ENCODE measurements around the gene FST. TPM values are rescaled to one million over a fixed set of nuclear protein-coding genes. Genes with fewer than 3 reads are reported as not detected.

FST gene
- total and polyA plus RNA-seq, 2 of the 13 experiments (the other 11 are each of a cell fraction or from before 2014, with no cell fraction given) = 38.6 to 136 TPM

- no peak for TF ChIP-seq U2AF2 (IDR thresholded peaks at IDR 0.05; ENCODE audit: low read depth, low read length)
- peak; percentile 82 for TF ChIP-seq ZC3H13 (CRISPR knock-in tag; IDR thresholded peaks at IDR 0.05)
- peak in 1 of 2 experiments; percentile 86; a peak in 2 of 4 replicates for TF ChIP-seq KLF16 (CRISPR knock-in tag; IDR thresholded peaks at IDR 0.05)
- TF ChIP-seq, protein P1, sequence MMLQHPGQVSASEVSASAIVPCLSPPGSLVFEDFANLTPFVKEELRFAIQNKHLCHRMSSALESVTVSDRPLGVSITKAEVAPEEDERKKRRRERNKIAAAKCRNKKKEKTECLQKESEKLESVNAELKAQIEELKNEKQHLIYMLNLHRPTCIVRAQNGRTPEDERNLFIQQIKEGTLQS (CRISPR knock-in tag; IDR thresholded peaks at IDR 0.05) = no peak
- no peak for TF ChIP-seq REL (CRISPR knock-in tag; conservative IDR thresholded peaks at IDR 0.05)
- TF ChIP-seq PLRG1 (conservative IDR thresholded peaks at IDR 0.05) = no peak
- no peak for TF ChIP-seq TAF15 (IDR thresholded peaks at IDR 0.05; ENCODE audit: low read depth, low read length, poor library complexity, severe bottlenecking)
- no peak for TF ChIP-seq ZFP41 (CRISPR knock-in tag; IDR thresholded peaks at IDR 0.05; ENCODE audit: borderline replicate concordance)
- TF ChIP-seq, protein P2, sequence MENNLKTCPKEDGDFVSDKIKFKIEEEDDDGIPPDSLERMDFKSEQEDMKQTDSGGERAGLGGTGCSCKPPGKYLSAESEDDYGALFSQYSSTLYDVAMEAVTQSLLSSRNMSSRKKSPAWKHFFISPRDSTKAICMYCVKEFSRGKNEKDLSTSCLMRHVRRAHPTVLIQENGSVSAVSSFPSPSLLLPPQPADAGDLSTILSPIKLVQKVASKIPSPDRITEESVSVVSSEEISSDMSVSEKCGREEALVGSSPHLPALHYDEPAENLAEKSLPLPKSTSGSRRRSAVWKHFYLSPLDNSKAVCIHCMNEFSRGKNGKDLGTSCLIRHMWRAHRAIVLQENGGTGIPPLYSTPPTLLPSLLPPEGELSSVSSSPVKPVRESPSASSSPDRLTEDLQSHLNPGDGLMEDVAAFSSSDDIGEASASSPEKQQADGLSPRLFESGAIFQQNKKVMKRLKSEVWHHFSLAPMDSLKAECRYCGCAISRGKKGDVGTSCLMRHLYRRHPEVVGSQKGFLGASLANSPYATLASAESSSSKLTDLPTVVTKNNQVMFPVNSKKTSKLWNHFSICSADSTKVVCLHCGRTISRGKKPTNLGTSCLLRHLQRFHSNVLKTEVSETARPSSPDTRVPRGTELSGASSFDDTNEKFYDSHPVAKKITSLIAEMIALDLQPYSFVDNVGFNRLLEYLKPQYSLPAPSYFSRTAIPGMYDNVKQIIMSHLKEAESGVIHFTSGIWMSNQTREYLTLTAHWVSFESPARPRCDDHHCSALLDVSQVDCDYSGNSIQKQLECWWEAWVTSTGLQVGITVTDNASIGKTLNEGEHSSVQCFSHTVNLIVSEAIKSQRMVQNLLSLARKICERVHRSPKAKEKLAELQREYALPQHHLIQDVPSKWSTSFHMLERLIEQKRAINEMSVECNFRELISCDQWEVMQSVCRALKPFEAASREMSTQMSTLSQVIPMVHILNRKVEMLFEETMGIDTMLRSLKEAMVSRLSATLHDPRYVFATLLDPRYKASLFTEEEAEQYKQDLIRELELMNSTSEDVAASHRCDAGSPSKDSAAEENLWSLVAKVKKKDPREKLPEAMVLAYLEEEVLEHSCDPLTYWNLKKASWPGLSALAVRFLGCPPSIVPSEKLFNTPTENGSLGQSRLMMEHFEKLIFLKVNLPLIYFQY (CRISPR knock-in tag; IDR thresholded peaks at IDR 0.05; ENCODE audit: borderline replicate concordance) = peak; percentile 32; the same call in 1 of the 2 replicates
- TF ChIP-seq ZNF792 (CRISPR knock-in tag; IDR thresholded peaks at IDR 0.05) = 0 out of 2 replicates have a peak, but pooled peaks have one; percentile 42
- TF ChIP-seq CREBL2 (CRISPR knock-in tag; IDR thresholded peaks at IDR 0.05; ENCODE audit: borderline replicate concordance) = no peak
- TF ChIP-seq ZNF30 (CRISPR knock-in tag; IDR thresholded peaks at IDR 0.05) = peak; percentile 81
- TF ChIP-seq, protein P3, sequence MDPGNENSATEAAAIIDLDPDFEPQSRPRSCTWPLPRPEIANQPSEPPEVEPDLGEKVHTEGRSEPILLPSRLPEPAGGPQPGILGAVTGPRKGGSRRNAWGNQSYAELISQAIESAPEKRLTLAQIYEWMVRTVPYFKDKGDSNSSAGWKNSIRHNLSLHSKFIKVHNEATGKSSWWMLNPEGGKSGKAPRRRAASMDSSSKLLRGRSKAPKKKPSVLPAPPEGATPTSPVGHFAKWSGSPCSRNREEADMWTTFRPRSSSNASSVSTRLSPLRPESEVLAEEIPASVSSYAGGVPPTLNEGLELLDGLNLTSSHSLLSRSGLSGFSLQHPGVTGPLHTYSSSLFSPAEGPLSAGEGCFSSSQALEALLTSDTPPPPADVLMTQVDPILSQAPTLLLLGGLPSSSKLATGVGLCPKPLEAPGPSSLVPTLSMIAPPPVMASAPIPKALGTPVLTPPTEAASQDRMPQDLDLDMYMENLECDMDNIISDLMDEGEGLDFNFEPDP (CRISPR knock-in tag; conservative IDR thresholded peaks at IDR 0.05) = 0 out of 2 replicates have a peak, but pooled peaks have one; percentile 23
- TF ChIP-seq YY1 (IDR thresholded peaks at IDR 0.05; ENCODE audit: insufficient read depth, insufficient replicate concordance, low read depth, low read length) = peak; percentile 61
- no peak for TF ChIP-seq HHEX (CRISPR knock-in tag; IDR thresholded peaks at IDR 0.05)
- TF ChIP-seq, protein P4, sequence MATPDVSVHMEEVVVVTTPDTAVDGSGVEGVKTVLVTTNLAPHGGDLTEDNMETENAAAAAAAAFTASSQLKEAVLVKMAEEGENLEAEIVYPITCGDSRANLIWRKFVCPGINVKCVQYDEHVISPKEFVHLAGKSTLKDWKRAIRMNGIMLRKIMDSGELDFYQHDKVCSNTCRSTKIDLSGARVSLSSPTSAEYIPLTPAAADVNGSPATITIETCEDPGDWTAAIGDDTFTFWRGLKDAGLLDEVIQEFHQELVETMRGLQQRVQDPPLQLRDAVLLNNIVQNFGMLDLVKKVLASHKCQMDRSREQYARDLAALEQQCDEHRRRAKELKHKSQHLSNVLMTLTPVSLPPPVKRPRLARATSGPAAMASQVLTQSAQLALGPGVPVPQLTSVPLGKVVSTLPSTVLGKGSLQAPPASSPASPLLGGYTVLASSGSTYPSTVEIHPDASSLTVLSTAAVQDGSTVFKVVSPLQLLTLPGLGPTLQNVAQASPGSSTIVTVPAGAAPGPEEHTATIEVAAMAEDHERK (CRISPR knock-in tag; IDR thresholded peaks at IDR 0.05; ENCODE audit: low read depth) = no peak
- TF ChIP-seq BCL3 (CRISPR knock-in tag; IDR thresholded peaks at IDR 0.05) = no peak
- TF ChIP-seq MTERF4 (CRISPR knock-in tag; IDR thresholded peaks at IDR 0.05) = no peak
Measured at GRCh38 chr5:53482717-53483638, 2.5 kb downstream of the FST start (continued).

Data from HepG2 (cell line).